22Rv1 (cell line): ENCODE measurements around the gene WDR72.

Source experiments
- CTCF ChIP-seq: fragments of 450-650 bp; IDR thresholded peaks from 2 replicates; pipeline ENCODE4 v1.5.1; 2017; ENCODE audit warnings: mild to moderate bottlenecking
- ZFX ChIP-seq: fragments of 450-650 bp; IDR thresholded peaks from 2 replicates; pipeline ENCODE4 v1.6.1; 2017; ENCODE audit warnings: antibody characterized with exemption, borderline replicate concordance

DNA sequence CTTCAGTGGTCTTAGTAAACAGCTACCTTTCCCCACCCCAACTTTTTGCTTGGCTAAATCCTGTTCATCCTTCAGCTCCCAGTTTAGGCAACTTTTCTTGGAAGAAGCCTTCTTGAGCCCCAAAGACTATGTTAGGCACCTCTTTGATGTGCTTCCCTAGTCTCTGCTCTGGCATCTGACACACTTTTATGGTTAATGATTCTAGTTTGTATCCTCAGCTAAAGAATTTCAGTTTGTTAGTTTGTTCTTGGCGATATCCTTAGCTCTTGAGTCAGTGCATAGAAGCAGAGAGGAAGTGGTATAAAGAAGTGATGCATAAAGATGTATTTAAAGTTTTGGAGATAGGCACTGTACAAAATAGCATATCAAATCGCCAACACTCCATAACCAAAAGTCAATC, 168.4 kb downstream of the WDR72 start:
- no peak for TF ChIP-seq CTCF
- TF ChIP-seq ZFX = no peak
